Fibroblast of mammary gland (primary cell): ENCODE measurements around the gene CAPZB.

Experiments used
- DNase-seq: peaks from one replicate; pipeline ENCODE4 v3.0.0-alpha.2; 2010; ENCODE audit warnings: low read depth
- H3K4me3 ChIP-seq: 2 replicates; pipeline ENCODE4 v1.5.1; 2011; ENCODE audit warnings: low read depth, mild to moderate bottlenecking, low read length, moderate library complexity; ENCODE audit not compliant: control insufficient read depth
- CTCF ChIP-seq: conservative IDR thresholded peaks from 2 replicates; pipeline ENCODE4 v1.5.1; 2011; ENCODE audit warnings: low read depth, low read length, inconsistent platforms; ENCODE audit not compliant: control insufficient read depth, insufficient read depth

The CAPZB gene

GRCh38 chr1:19332832-19333231, 152.5 kb downstream of the CAPZB start:
- TF ChIP-seq CTCF, result no peak
- no peak overlapping the region for H3K4me3 ChIP-seq
- no peak for DNase-seq

- no peak overlapping the region for H3K4me3 ChIP-seq
- DNase-seq, result no peak
- TF ChIP-seq CTCF, result no peak
Observed at GRCh38 chr1:19331262-19331878, 154.0 kb downstream of the CAPZB start.

GRCh38 chr1:19330449-19331135, 154.7 kb downstream of the CAPZB start:
- DNase-seq, result no peak
- H3K4me3 ChIP-seq, result no peak overlapping the region
- TF ChIP-seq CTCF, result no peak

GRCh38 chr1:19329611-19330010, 155.7 kb downstream of the CAPZB start:
- no peak overlapping the region for H3K4me3 ChIP-seq

GRCh38 chr1:19329188-19329587, 156.2 kb downstream of the CAPZB start:
- no peak for TF ChIP-seq CTCF
- H3K4me3 ChIP-seq, result no peak overlapping the region
- no peak for DNase-seq

More at GRCh38 chr1:19329611-19330010, 155.7 kb downstream of the CAPZB start:
- DNase-seq, result no peak
- TF ChIP-seq CTCF, result no peak

GRCh38 chr1:19328486-19328885, 156.9 kb downstream of the CAPZB start:
- no peak for TF ChIP-seq CTCF
- no peak overlapping the region for H3K4me3 ChIP-seq

More at GRCh38 chr1:19328486-19328885, 156.9 kb downstream of the CAPZB start:
- DNase-seq, result no peak
